ENCODE data around the gene NFE2L2.
"Not testable (repeated sequence)": the region's sequence is repeated elsewhere in the genome, so short reads cannot be mapped to it uniquely, and the experiment has no call there.

Gene NFE2L2

DNA sequence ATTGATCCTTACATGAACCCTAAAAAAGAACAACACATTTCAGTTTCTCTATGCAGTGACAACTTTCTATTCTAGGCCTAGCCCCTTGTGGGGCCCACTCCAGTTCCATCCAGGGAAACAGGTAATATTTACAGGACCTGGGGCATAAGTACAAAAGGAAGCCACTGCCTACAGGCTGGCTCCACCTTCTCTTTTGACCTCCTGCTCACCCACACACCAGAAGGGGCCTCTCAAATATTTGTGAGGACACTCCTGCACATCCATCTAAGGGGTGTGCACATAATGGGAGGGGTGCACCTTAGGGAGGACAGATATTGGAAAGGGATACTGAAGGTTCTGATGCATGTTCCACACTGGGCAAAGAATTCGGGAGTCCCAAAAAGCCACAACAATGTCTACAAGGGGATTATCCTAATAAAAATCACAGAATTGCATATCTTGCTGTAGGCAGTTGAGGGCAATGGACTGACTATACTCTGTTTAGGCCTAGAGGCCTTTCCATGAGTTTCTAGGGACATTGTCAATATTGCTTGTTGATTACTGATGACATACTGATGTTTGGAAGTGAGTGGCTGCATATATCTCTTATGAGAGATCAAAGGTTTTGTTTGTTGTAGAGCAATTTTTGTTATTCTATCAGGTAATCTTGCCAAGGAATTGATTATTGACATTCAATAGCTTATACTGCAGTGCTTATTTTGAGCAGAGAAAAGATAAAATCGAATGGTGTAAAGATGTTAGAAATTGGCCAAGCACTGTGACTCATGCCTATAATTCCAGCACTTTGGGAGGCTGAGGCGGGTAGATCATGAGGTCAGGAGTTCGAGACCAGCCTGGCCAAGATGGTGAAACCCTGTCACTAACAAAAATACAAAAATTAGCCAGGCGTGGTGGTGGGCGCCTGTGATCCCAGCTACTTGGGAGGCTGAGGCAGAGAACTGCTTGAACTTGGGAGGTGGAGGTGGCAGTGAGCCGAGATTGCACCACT, 75.8 kb downstream of the NFE2L2 start:
- DNase-seq: no peak

DNA sequence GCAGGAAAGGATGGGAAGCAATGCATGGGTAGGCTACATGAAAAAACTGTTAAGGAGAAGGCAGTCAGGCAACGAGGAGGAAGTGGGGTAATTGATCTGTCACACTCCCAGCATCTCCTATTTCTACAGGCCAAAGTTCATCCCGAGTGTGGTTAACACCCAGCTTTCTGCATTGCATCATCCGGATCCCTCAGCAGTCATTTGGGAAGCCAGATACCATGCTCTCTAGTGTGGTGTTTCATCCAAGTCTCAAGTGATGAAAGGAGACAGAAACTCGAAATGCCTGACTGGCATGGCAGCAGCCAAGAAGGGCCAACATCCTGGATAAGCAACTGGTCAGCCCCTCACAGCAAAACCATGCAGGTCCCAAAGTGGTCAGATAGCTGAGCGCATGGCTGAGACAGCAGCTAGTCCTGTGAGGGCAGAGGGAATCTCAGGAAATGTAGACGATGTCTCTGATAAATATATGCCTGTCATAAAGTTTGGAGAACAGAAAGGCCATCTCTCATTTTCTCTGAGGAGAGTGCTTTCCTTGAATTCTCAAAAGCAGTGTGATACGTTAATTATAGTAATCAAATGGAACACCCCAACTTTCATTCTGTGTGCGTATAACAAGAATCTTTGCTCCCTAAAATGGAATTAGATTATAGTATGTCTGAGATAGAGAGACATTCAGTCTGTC, 76.8 kb downstream of the NFE2L2 start:
- DNase-seq: no peak

DNA sequence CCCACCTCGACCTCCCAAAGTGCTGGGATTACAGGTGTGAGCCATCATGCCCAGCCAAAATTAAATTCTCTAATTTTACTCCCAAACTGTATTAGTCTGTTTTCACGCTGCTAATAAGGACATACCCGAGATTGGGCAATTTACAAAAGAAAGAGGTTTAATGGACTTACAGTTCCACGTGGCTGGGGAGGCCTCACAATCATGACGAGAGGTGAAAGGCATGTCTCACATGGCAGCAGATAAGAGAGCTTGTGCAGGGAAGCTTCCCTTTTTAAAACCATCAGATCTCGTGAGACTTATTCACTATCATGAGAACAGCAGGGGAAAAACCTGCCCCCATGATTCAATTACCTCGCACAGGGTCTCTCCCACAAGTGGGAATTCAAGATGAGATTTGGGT, 78.5 kb downstream of the NFE2L2 start:
- DNase-seq: not testable (repeated sequence)

DNA sequence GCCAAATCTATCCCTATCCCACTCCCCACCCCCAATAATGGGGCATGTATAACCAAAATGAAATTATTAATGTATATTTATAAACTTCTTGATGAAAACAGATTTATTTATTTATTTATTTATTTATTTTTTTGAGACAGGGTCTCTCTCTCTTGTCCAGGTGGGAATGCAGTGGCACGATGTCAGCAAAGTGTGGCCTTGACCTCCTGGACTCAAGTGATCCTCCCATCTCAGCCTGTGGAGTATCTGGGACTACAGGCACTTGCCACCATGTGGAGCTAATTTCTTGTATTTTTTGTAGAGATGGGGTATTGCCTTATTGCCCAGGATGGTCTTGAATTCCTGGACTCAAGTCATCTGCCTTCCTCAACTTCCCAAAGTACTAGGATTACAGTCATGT, 79.9 kb downstream of the NFE2L2 start:
- no peak for DNase-seq

DNA sequence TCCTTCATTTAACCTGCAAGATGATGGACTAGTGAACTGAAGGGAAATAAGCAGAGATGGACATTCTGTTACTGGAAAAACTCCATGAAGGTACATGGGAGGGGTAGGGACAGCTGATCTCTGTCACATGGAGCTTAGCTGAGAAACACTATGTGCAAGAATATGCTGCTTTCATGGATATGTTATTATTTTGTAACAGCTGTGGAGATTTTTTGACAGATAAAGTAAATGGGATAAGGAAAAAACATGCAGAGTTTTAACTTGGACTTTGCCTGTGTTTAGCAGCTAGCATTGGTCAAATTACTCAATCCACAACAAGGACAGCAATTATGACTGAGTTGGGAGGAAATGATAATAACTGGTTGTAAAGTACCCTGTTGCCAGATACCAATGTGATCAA, 80.7 kb downstream of the NFE2L2 start:
- DNase-seq: no peak

Data from NCI-H1092 (cell line).